ENCODE data around the gene EPGN. TPM values are rescaled to one million over a fixed set of nuclear protein-coding genes. Genes with fewer than 3 reads are reported as not detected.

EPGN gene
- total and polyA plus RNA-seq, 2 donors (not counting 1 experiment from before 2014, with no cell fraction given), result 0.32 TPM; not detected in 1

GRCh38 chr4:74294681-74295080 is 13.6 kb upstream of the EPGN start:
- H3K27ac Mint-ChIP-seq, result no peak overlapping the region
- ChIA-PET POLR2A (no interaction called here), CTCF (no interaction called here)
- no CpG with 5 or more reads among the region's 1 CpG for WGBS (ENCODE audit: insufficient coverage)
- Histone ChIP-seq H3K9ac (ENCODE audit: low read length) (no peak overlapping the region), H3K79me2 (ENCODE audit: control insufficient read depth, insufficient read depth, low read length) (no peaks in the 10 kb centered on the region), H3K27me3 (replicated peaks in 1 of 4; ENCODE audit: control extremely low read depth in 1 of 4, control insufficient read depth in 3 of 4, insufficient read depth in 4 of 4, low read length in 3 of 4) (no peaks in the 10 kb centered on the region), H3K4me2 (replicated peaks; ENCODE audit: low read depth, low read length, poor library complexity, severe bottlenecking) (no peak overlapping the region), H3K27ac (ENCODE audit: low read length in 2 of 2) (no peak overlapping the region), H3K4me1 (ENCODE audit: control insufficient read depth in 2 of 2, insufficient read depth in 2 of 2, low read length in 2 of 2) (no peaks in the 10 kb centered on the region), H4K20me1 (ENCODE audit: control insufficient read depth, insufficient read depth, low read length, poor library complexity, severe bottlenecking) (no peaks in the 10 kb centered on the region), H3K4me3 (ENCODE audit: control extremely low read depth in 1 of 5, extremely low read depth in 1 of 5, insufficient read depth in 1 of 5, low read depth in 2 of 5, low read length in 4 of 5) (no peak overlapping the region), H2AFZ (ENCODE audit: insufficient read depth, low read depth, low read length, poor library complexity, severe bottlenecking) (no peak overlapping the region), H3K9me3 (ENCODE audit: control extremely low read depth in 1 of 3, control insufficient read depth in 2 of 3, insufficient read depth in 1 of 3, low read length in 2 of 3) (no peaks in the 10 kb centered on the region), H3K36me3 (replicated peaks in 1 of 2; ENCODE audit: control extremely low read depth in 1 of 2, control insufficient read depth in 1 of 2, extremely low read depth in 1 of 2, insufficient read depth in 2 of 2, low read length in 1 of 2) (peaks cover 0 to 2% of the 10 kb centered on the region in 2 experiments)
- no peaks in the 10 kb centered on the region for H3K9me3 Mint-ChIP-seq (ENCODE audit: insufficient read depth)
- ATAC-seq (ENCODE audit: low read depth) (no peak), DNase-seq (no peak)
- intact Hi-C loops (cut with micrococcal nuclease), result no loop called here
- H3K4me1 Mint-ChIP-seq, result no peaks in the 10 kb centered on the region
- TF ChIP-seq CTCF (IDR thresholded peaks at IDR 0.05) (no peak), EZH2 (IDR thresholded peaks at IDR 0.05; ENCODE audit: borderline replicate concordance, insufficient read depth, low read depth, low read length, poor library complexity, severe bottlenecking) (no peak)
- H3K4me3 Mint-ChIP-seq, result no peak overlapping the region
- H3K27me3 Mint-ChIP-seq, result no peaks in the 10 kb centered on the region

- no peak overlapping the region for H3K4me3 ChIP-seq (ENCODE audit: control extremely low read depth in 1 of 5, extremely low read depth in 1 of 5, insufficient read depth in 1 of 5, low read depth in 2 of 5, low read length in 4 of 5)
- H3K9me3 Mint-ChIP-seq (ENCODE audit: insufficient read depth), result no peaks in the 10 kb centered on the region
- H3K27me3 ChIP-seq (replicated peaks in 1 of 4; ENCODE audit: control extremely low read depth in 1 of 4, control insufficient read depth in 3 of 4, insufficient read depth in 4 of 4, low read length in 3 of 4), result no peaks in the 10 kb centered on the region
- POLR2A ChIA-PET, result no interaction called here
- peaks cover 0 to 2% of the 10 kb centered on the region in 2 experiments for H3K36me3 ChIP-seq (replicated peaks in 1 of 2; ENCODE audit: control extremely low read depth in 1 of 2, control insufficient read depth in 1 of 2, extremely low read depth in 1 of 2, insufficient read depth in 2 of 2, low read length in 1 of 2)
- H3K4me1 ChIP-seq (ENCODE audit: control insufficient read depth in 2 of 2, insufficient read depth in 2 of 2, low read length in 2 of 2), result no peaks in the 10 kb centered on the region
- no peaks in the 10 kb centered on the region for H3K27me3 Mint-ChIP-seq
- no peaks in the 10 kb centered on the region for H3K4me1 Mint-ChIP-seq
- CTCF ChIA-PET, result interaction anchor here (1.0 kb wide), 1 partner anchor 109 kb away, joined by 4 read pairs; no protein-coding TSS in a partner anchor
- H3K4me3 Mint-ChIP-seq, result no peak overlapping the region
- no CpG with 5 or more reads among the region's 1 CpG for WGBS (ENCODE audit: insufficient coverage)
- DNase-seq (no peak), ATAC-seq (ENCODE audit: low read depth) (no peak)
- no peak overlapping the region for H3K4me2 ChIP-seq (replicated peaks; ENCODE audit: low read depth, low read length, poor library complexity, severe bottlenecking)
- intact Hi-C loops (cut with micrococcal nuclease), result no loop called here
- no peak overlapping the region for H3K27ac Mint-ChIP-seq
- no peaks in the 10 kb centered on the region for H4K20me1 ChIP-seq (ENCODE audit: control insufficient read depth, insufficient read depth, low read length, poor library complexity, severe bottlenecking)
- no peaks in the 10 kb centered on the region for H3K79me2 ChIP-seq (ENCODE audit: control insufficient read depth, insufficient read depth, low read length)
- TF ChIP-seq EZH2 (IDR thresholded peaks at IDR 0.05; ENCODE audit: borderline replicate concordance, insufficient read depth, low read depth, low read length, poor library complexity, severe bottlenecking), result no peak
- TF ChIP-seq CTCF (IDR thresholded peaks at IDR 0.05), result no peak
- H3K27ac ChIP-seq (ENCODE audit: low read length in 2 of 2), result no peak overlapping the region
- no peaks in the 10 kb centered on the region for H3K9me3 ChIP-seq (ENCODE audit: control extremely low read depth in 1 of 3, control insufficient read depth in 2 of 3, insufficient read depth in 1 of 3, low read length in 2 of 3)
- no peak overlapping the region for H2AFZ ChIP-seq (ENCODE audit: insufficient read depth, low read depth, low read length, poor library complexity, severe bottlenecking)
- no peak overlapping the region for H3K9ac ChIP-seq (ENCODE audit: low read length)
Measured at GRCh38 chr4:74297539-74297938, 10.7 kb upstream of the EPGN start.

Measured in B cell (primary cell).